HepG2 (cell line): Measurements from ENCODE around the gene USF1. TPM values are rescaled to one million over a fixed set of nuclear protein-coding genes. Genes with fewer than 3 reads are reported as not detected.

ENCODE experiments used
- CTCF ChIP-seq: sonication (generic); formaldehyde crosslinking; IDR thresholded peaks from 2 replicates; pipeline ENCODE4 v1.5.0; 2020; ENCODE audit warnings: mild to moderate bottlenecking, missing genetic modification reagents, moderate library complexity
- ESRRA ChIP-seq: sonication (generic); formaldehyde crosslinking; IDR thresholded peaks from 2 replicates; pipeline ENCODE4 v1.5.1; 2020; ENCODE audit warnings: mild to moderate bottlenecking, low read depth, missing genetic modification reagents
- GPBP1L1 ChIP-seq: sonication (generic); formaldehyde crosslinking; IDR thresholded peaks from 2 replicates; pipeline ENCODE4 v1.5.0; 2020; ENCODE audit warnings: mild to moderate bottlenecking, missing genetic modification reagents
- HNF1A ChIP-seq, 2 experiments: sonication (generic) in 1 of 2; formaldehyde crosslinking in 1 of 2; IDR thresholded peaks; 2 replicates each; pipeline versions ENCODE4 v1.4.0 to v1.6.1; 2016 to 2020; ENCODE audit warnings: borderline replicate concordance in 1 of 2, low read depth in 1 of 2, mild to moderate bottlenecking in 1 of 2, missing genetic modification reagents in 1 of 2
- HNRNPH1 ChIP-seq: fragments of 200-400 bp; formaldehyde crosslinking; optimal IDR thresholded peaks from 2 replicates; pipeline ENCODE3; 2017; ENCODE audit warnings: mild to moderate bottlenecking, low read depth, low read length
- MAF1 ChIP-seq: sonication (generic); formaldehyde crosslinking; IDR thresholded peaks from 2 replicates; pipeline ENCODE4 v1.5.0; 2020; ENCODE audit warnings: missing genetic modification reagents, borderline replicate concordance
- MATR3 ChIP-seq: sonication (generic); formaldehyde crosslinking; IDR thresholded peaks from 2 replicates; pipeline ENCODE4 v1.4.0; 2020; ENCODE audit warnings: missing genetic modification reagents
- MBNL3 ChIP-seq: fragments of 250-450 bp; sonication (Bioruptor Pico); conservative IDR thresholded peaks from 2 replicates; pipeline ENCODE4 v1.8.0; 2022; ENCODE audit warnings: mild to moderate bottlenecking, inconsistent platforms
- MYNN ChIP-seq: sonication (generic); formaldehyde crosslinking; IDR thresholded peaks from 2 replicates; pipeline ENCODE4 v1.4.0; 2020; ENCODE audit warnings: mild to moderate bottlenecking, low read depth, missing genetic modification reagents
- NKX3-1 ChIP-seq: sonication (generic); formaldehyde crosslinking; IDR thresholded peaks from 2 replicates; pipeline ENCODE4 v1.5.0; 2020; ENCODE audit warnings: missing genetic modification reagents
- THAP11 ChIP-seq: IDR thresholded peaks from 2 replicates; pipeline ENCODE4 v1.6.1; 2016; ENCODE audit warnings: missing biosample characterization, missing genetic modification reagents
- ZFAT ChIP-seq: sonication (generic); formaldehyde crosslinking; conservative IDR thresholded peaks from 2 replicates; pipeline ENCODE4 v1.8.1; 2023; ENCODE audit warnings: missing genetic modification reagents, inconsistent platforms
- ZFX ChIP-seq: sonication (generic); formaldehyde crosslinking; IDR thresholded peaks from 2 replicates; pipeline ENCODE4 v1.4.0; 2020; ENCODE audit warnings: mild to moderate bottlenecking, low read depth, missing genetic modification reagents, moderate library complexity
- ZNF282 ChIP-seq: fragments of 450-650 bp; IDR thresholded peaks from 2 replicates; pipeline ENCODE4 v1.6.1; 2018; ENCODE audit not compliant: partially characterized antibody
- ZNF704 ChIP-seq: sonication (generic); formaldehyde crosslinking; IDR thresholded peaks from 2 replicates; pipeline ENCODE4 v1.8.1; 2023; ENCODE audit warnings: mild to moderate bottlenecking, inconsistent platforms, moderate library complexity, missing genetic modification reagents, borderline replicate concordance
- ZNF713 ChIP-seq: sonication (generic); formaldehyde crosslinking; IDR thresholded peaks from 2 replicates; pipeline ENCODE4 v1.4.0; 2020; ENCODE audit warnings: mild to moderate bottlenecking, missing genetic modification reagents
- ZNF746 ChIP-seq: sonication (generic); formaldehyde crosslinking; IDR thresholded peaks from 2 replicates; pipeline ENCODE4 v1.8.0; 2022; ENCODE audit warnings: mild to moderate bottlenecking, missing genetic modification reagents
- ZNF883 ChIP-seq: sonication (generic); formaldehyde crosslinking; IDR thresholded peaks from 2 replicates; pipeline ENCODE4 v1.5.1; 2020; ENCODE audit warnings: mild to moderate bottlenecking, missing genetic modification reagents; ENCODE audit errors: not compliant biosample characterization
- polyA plus RNA-seq, 8 experiments: library from polyadenylated mRNA; depleted of rRNA in 3 of 8; stranded (reverse) in 7 of 8; unstranded in 1 of 8; fragments of >200 nt; fragmentation: Illumina TruSeq in 4 of 8; extraction: Trizol in 4 of 8; gene quantifications; 2 replicates each; pipeline versions ENCODE4 v1.2.1 to v1.2.3, GENCODE V29; 2011 to 2016; ENCODE audit warnings: low read depth in 4 of 8, missing spikeins in 1 of 8, mixed read lengths in 1 of 8; ENCODE audit not compliant: insufficient read depth in 1 of 8
- total RNA-seq, 5 experiments: library from RNA; depleted of rRNA; stranded (reverse); fragments of >200 nt; fragmentation: Illumina TruSeq; extraction: Trizol; gene quantifications; 2 replicates each; pipeline ENCODE4 v1.2.3, GENCODE V29; 2016; ENCODE audit warnings: low read depth in 1 of 5

Gene USF1
- total and polyA plus RNA-seq, 2 of the 13 experiments (the other 11 are each of a cell fraction or from before 2014, with no cell fraction given), result 26.9 to 39.4 TPM

GRCh38 chr1:161013488-161014230, 32.1 kb downstream of the USF1 start (continued):
- TF ChIP-seq HNF1A (IDR thresholded peaks at IDR 0.05; ENCODE audit: low read depth) (peak; percentile 60; the same call in 1 of the 2 replicates), HNF1A (CRISPR knock-in tag; IDR thresholded peaks at IDR 0.05; ENCODE audit: borderline replicate concordance) (peak; percentile 94), MATR3 (CRISPR knock-in tag) (no peak), ZFX (peak; percentile 69; the same call in 1 of the 2 replicates), THAP11 (CRISPR knock-in tag) (peak; percentile 89), ZNF704 (CRISPR knock-in tag) (no peak; the same call in 1 of the 2 replicates), MBNL3 (no peak), ZFAT (CRISPR knock-in tag) (no peak), ESRRA (CRISPR knock-in tag) (peak; percentile 92), NKX3-1 (CRISPR knock-in tag) (0 out of 2 replicates have a peak, but pooled peaks have one; percentile 23), ZNF746 (peak; percentile 90), HNRNPH1 (peak; percentile 81), ZNF713 (CRISPR knock-in tag) (no peak), ZNF883 (CRISPR knock-in tag) (peak; percentile 43), MYNN (CRISPR knock-in tag) (no peak; the same call in 1 of the 2 replicates), MAF1 (CRISPR knock-in tag) (no peak), ZNF282 (no peak), GPBP1L1 (CRISPR knock-in tag) (no peak), CTCF (CRISPR knock-in tag) (peak; percentile 21)
